Measurements from ENCODE around the gene EIF2B5. TPM values are rescaled to one million over a fixed set of nuclear protein-coding genes. Genes with fewer than 3 reads are reported as not detected.
A peak's percentile ranks its signal among the peaks of the same experiment; 100 is the strongest.
"Not testable (repeated sequence)": the region's sequence is repeated elsewhere in the genome, so short reads cannot be mapped to it uniquely, and the experiment has no call there.

EIF2B5 gene
- polyA plus RNA-seq, 3 donors, result 48.6 to 56.2 (median 49.6) TPM

GRCh38 chr3:184135911-184136260 lies 728 bp downstream of the EIF2B5 start:
- no peak for DNase-seq (ENCODE audit: extremely low read depth in 1 of 11, low read depth in 9 of 11, low spot score in 4 of 11)

GRCh38 chr3:184140436-184140835 lies 5.3 kb downstream of the EIF2B5 start:
- no peak for DNase-seq (ENCODE audit: extremely low read depth in 1 of 11, low read depth in 9 of 11, low spot score in 4 of 11)

GRCh38 chr3:184142199-184142598 lies 7.0 kb downstream of the EIF2B5 start:
- no peak for DNase-seq (ENCODE audit: extremely low read depth in 1 of 11, low read depth in 9 of 11, low spot score in 4 of 11)

- no peak for DNase-seq (ENCODE audit: extremely low read depth in 1 of 11, low read depth in 9 of 11, low spot score in 4 of 11)
Observed at GRCh38 chr3:184143327-184143726, 8.2 kb downstream of the EIF2B5 start.

GRCh38 chr3:184144505-184144904 lies 9.3 kb downstream of the EIF2B5 start:
- no peak for DNase-seq (ENCODE audit: extremely low read depth in 1 of 11, low read depth in 9 of 11, low spot score in 4 of 11)

- peak in 2 of 11 donors; percentile 15 to 59 for DNase-seq (ENCODE audit: extremely low read depth in 1 of 11, low read depth in 9 of 11, low spot score in 4 of 11)
Observed at GRCh38 chr3:184145111-184145524, 10.0 kb downstream of the EIF2B5 start.

- no peak for DNase-seq (ENCODE audit: extremely low read depth in 1 of 11, low read depth in 9 of 11, low spot score in 4 of 11)
Observed at GRCh38 chr3:184145751-184146270, 10.7 kb downstream of the EIF2B5 start.

- DNase-seq (ENCODE audit: extremely low read depth in 1 of 11, low read depth in 9 of 11, low spot score in 4 of 11), result no peak
Observed at GRCh38 chr3:184148076-184148475, 12.9 kb downstream of the EIF2B5 start.

- no peak for DNase-seq (ENCODE audit: extremely low read depth in 1 of 11, low read depth in 9 of 11, low spot score in 4 of 11)
Observed at GRCh38 chr3:184149123-184149522, 14.0 kb downstream of the EIF2B5 start.

GRCh38 chr3:184149770-184150169 lies 14.6 kb downstream of the EIF2B5 start:
- not testable (repeated sequence) for DNase-seq (ENCODE audit: extremely low read depth in 1 of 11, low read depth in 9 of 11, low spot score in 4 of 11)

- DNase-seq (ENCODE audit: extremely low read depth in 1 of 11, low read depth in 9 of 11, low spot score in 4 of 11), result peak in 4 of 11 donors; percentile 39 to 58 (median 47)
Observed at GRCh38 chr3:184154885-184155643, 19.9 kb downstream of the EIF2B5 start, which contains the start of gene DVL3. Gene DVL3 (plus strand): TSS chr3:184155377. CDS start chr3:184155636, 259 bp downstream.

GRCh38 chr3:184155644-184156521 lies 20.7 kb downstream of the EIF2B5 start:
- DNase-seq (ENCODE audit: extremely low read depth in 1 of 11, low read depth in 9 of 11, low spot score in 4 of 11), result peak in 1 of 11 donors; percentile 33

GRCh38 chr3:184156522-184156955 lies 21.4 kb downstream of the EIF2B5 start:
- peak in 4 of 11 donors; percentile 28 to 67 (median 61) for DNase-seq (ENCODE audit: extremely low read depth in 1 of 11, low read depth in 9 of 11, low spot score in 4 of 11)

GRCh38 chr3:184157206-184157605 lies 22.0 kb downstream of the EIF2B5 start:
- DNase-seq (ENCODE audit: extremely low read depth in 1 of 11, low read depth in 9 of 11, low spot score in 4 of 11), result no peak

- DNase-seq (ENCODE audit: extremely low read depth in 1 of 11, low read depth in 9 of 11, low spot score in 4 of 11), result no peak
Observed at GRCh38 chr3:184158404-184158803, 23.2 kb downstream of the EIF2B5 start.

- DNase-seq (ENCODE audit: extremely low read depth in 1 of 11, low read depth in 9 of 11, low spot score in 4 of 11), result no peak
Observed at GRCh38 chr3:184160456-184160855, 25.3 kb downstream of the EIF2B5 start.

GRCh38 chr3:184162571-184163070 lies 27.5 kb downstream of the EIF2B5 start:
- not testable (repeated sequence) for DNase-seq (ENCODE audit: extremely low read depth in 1 of 11, low read depth in 9 of 11, low spot score in 4 of 11)

GRCh38 chr3:184164648-184165330 lies 29.6 kb downstream of the EIF2B5 start:
- no peak for DNase-seq (ENCODE audit: extremely low read depth in 1 of 11, low read depth in 9 of 11, low spot score in 4 of 11)

GRCh38 chr3:184165543-184165942 lies 30.4 kb downstream of the EIF2B5 start:
- DNase-seq (ENCODE audit: extremely low read depth in 1 of 11, low read depth in 9 of 11, low spot score in 4 of 11), result no peak

Data from renal cortex interstitium (tissue), 11 donors.